ENCODE results near the gene NDUFS6.

NDUFS6 gene

GRCh38 chr5:1832511-1833250, 31.5 kb downstream of the NDUFS6 start:
- Histone ChIP-seq H3K27ac (ENCODE audit: low read length) (no peak overlapping the region), H3K36me3 (ENCODE audit: control insufficient read depth in 1 of 2, insufficient read depth in 2 of 2, low read length in 2 of 2) (no peaks in the 10 kb centered on the region), H3K4me1 (ENCODE audit: control insufficient read depth in 1 of 2, insufficient read depth in 2 of 2, low read length in 2 of 2) (no peaks in the 10 kb centered on the region), H3K9me3 (ENCODE audit: control insufficient read depth in 1 of 2, low read length in 2 of 2) (no peaks in the 10 kb centered on the region), H3K4me3 (ENCODE audit: low read depth in 1 of 2, low read length in 2 of 2) (no peak overlapping the region), H3K27me3 (ENCODE audit: low read depth, low read length) (no peaks in the 10 kb centered on the region)

GRCh38 chr5:1833264-1834021, 32.2 kb downstream of the NDUFS6 start:
- H3K36me3 ChIP-seq (ENCODE audit: control insufficient read depth in 1 of 2, insufficient read depth in 2 of 2, low read length in 2 of 2), result no peaks in the 10 kb centered on the region
- H3K4me1 ChIP-seq (ENCODE audit: control insufficient read depth in 1 of 2, insufficient read depth in 2 of 2, low read length in 2 of 2), result no peaks in the 10 kb centered on the region
- no peak overlapping the region for H3K27ac ChIP-seq (ENCODE audit: low read length)
- no peaks in the 10 kb centered on the region for H3K9me3 ChIP-seq (ENCODE audit: control insufficient read depth in 1 of 2, low read length in 2 of 2)
- no peak overlapping the region for H3K4me3 ChIP-seq (ENCODE audit: low read depth in 1 of 2, low read length in 2 of 2)
- H3K27me3 ChIP-seq (ENCODE audit: low read depth, low read length), result no peaks in the 10 kb centered on the region

- Histone ChIP-seq H3K4me1 (ENCODE audit: control insufficient read depth in 1 of 2, insufficient read depth in 2 of 2, low read length in 2 of 2) (no peaks in the 10 kb centered on the region), H3K27me3 (ENCODE audit: low read depth, low read length) (no peaks in the 10 kb centered on the region), H3K9me3 (ENCODE audit: control insufficient read depth in 1 of 2, low read length in 2 of 2) (no peaks in the 10 kb centered on the region), H3K4me3 (ENCODE audit: low read depth in 1 of 2, low read length in 2 of 2) (no peak overlapping the region), H3K27ac (ENCODE audit: low read length) (no peak overlapping the region), H3K36me3 (ENCODE audit: control insufficient read depth in 1 of 2, insufficient read depth in 2 of 2, low read length in 2 of 2) (no peaks in the 10 kb centered on the region)
Measured at GRCh38 chr5:1834022-1834551, 32.9 kb downstream of the NDUFS6 start.

GRCh38 chr5:1834721-1835429, 33.7 kb downstream of the NDUFS6 start:
- H3K27ac ChIP-seq (ENCODE audit: low read length), result no peak overlapping the region
- H3K4me1 ChIP-seq (ENCODE audit: control insufficient read depth in 1 of 2, insufficient read depth in 2 of 2, low read length in 2 of 2), result no peaks in the 10 kb centered on the region
- H3K27me3 ChIP-seq (ENCODE audit: low read depth, low read length), result no peaks in the 10 kb centered on the region
- H3K4me3 ChIP-seq (ENCODE audit: low read depth in 1 of 2, low read length in 2 of 2), result no peak overlapping the region
- no peaks in the 10 kb centered on the region for H3K36me3 ChIP-seq (ENCODE audit: control insufficient read depth in 1 of 2, insufficient read depth in 2 of 2, low read length in 2 of 2)
- H3K9me3 ChIP-seq (ENCODE audit: control insufficient read depth in 1 of 2, low read length in 2 of 2), result no peaks in the 10 kb centered on the region

- no peaks in the 10 kb centered on the region for H3K9me3 ChIP-seq (ENCODE audit: control insufficient read depth in 1 of 2, low read length in 2 of 2)
- no peak overlapping the region for H3K27ac ChIP-seq (ENCODE audit: low read length)
- H3K36me3 ChIP-seq (ENCODE audit: control insufficient read depth in 1 of 2, insufficient read depth in 2 of 2, low read length in 2 of 2), result no peaks in the 10 kb centered on the region
- no peaks in the 10 kb centered on the region for H3K27me3 ChIP-seq (ENCODE audit: low read depth, low read length)
- H3K4me3 ChIP-seq (ENCODE audit: low read depth in 1 of 2, low read length in 2 of 2), result no peak overlapping the region
- no peaks in the 10 kb centered on the region for H3K4me1 ChIP-seq (ENCODE audit: control insufficient read depth in 1 of 2, insufficient read depth in 2 of 2, low read length in 2 of 2)
Measured at GRCh38 chr5:1835431-1835830, 34.2 kb downstream of the NDUFS6 start.

GRCh38 chr5:1836176-1836890, 35.1 kb downstream of the NDUFS6 start:
- H3K4me1 ChIP-seq (ENCODE audit: control insufficient read depth in 1 of 2, insufficient read depth in 2 of 2, low read length in 2 of 2), result no peaks in the 10 kb centered on the region
- no peak overlapping the region for H3K27ac ChIP-seq (ENCODE audit: low read length)
- no peaks in the 10 kb centered on the region for H3K9me3 ChIP-seq (ENCODE audit: control insufficient read depth in 1 of 2, low read length in 2 of 2)
- no peaks in the 10 kb centered on the region for H3K36me3 ChIP-seq (ENCODE audit: control insufficient read depth in 1 of 2, insufficient read depth in 2 of 2, low read length in 2 of 2)
- H3K4me3 ChIP-seq (ENCODE audit: low read depth in 1 of 2, low read length in 2 of 2), result no peak overlapping the region
- no peaks in the 10 kb centered on the region for H3K27me3 ChIP-seq (ENCODE audit: low read depth, low read length)

- no peaks in the 10 kb centered on the region for H3K4me1 ChIP-seq (ENCODE audit: control insufficient read depth in 1 of 2, insufficient read depth in 2 of 2, low read length in 2 of 2)
- no peak overlapping the region for H3K4me3 ChIP-seq (ENCODE audit: low read depth in 1 of 2, low read length in 2 of 2)
- no peaks in the 10 kb centered on the region for H3K36me3 ChIP-seq (ENCODE audit: control insufficient read depth in 1 of 2, insufficient read depth in 2 of 2, low read length in 2 of 2)
- H3K9me3 ChIP-seq (ENCODE audit: control insufficient read depth in 1 of 2, low read length in 2 of 2), result no peaks in the 10 kb centered on the region
- H3K27ac ChIP-seq (ENCODE audit: low read length), result no peak overlapping the region
- H3K27me3 ChIP-seq (ENCODE audit: low read depth, low read length), result no peaks in the 10 kb centered on the region
Measured at GRCh38 chr5:1836891-1837880, 36.0 kb downstream of the NDUFS6 start.

GRCh38 chr5:1838013-1838412, 36.8 kb downstream of the NDUFS6 start:
- Histone ChIP-seq H3K4me1 (ENCODE audit: control insufficient read depth in 1 of 2, insufficient read depth in 2 of 2, low read length in 2 of 2) (no peaks in the 10 kb centered on the region), H3K27ac (ENCODE audit: low read length) (no peak overlapping the region), H3K27me3 (ENCODE audit: low read depth, low read length) (no peaks in the 10 kb centered on the region)

GRCh38 chr5:1840071-1840547, 38.9 kb downstream of the NDUFS6 start:
- Histone ChIP-seq H3K4me1 (ENCODE audit: control insufficient read depth in 1 of 2, insufficient read depth in 2 of 2, low read length in 2 of 2) (no peaks in the 10 kb centered on the region), H3K9me3 (ENCODE audit: control insufficient read depth in 1 of 2, low read length in 2 of 2) (no peaks in the 10 kb centered on the region), H3K27me3 (ENCODE audit: low read depth, low read length) (no peaks in the 10 kb centered on the region), H3K27ac (ENCODE audit: low read length) (no peak overlapping the region), H3K36me3 (ENCODE audit: control insufficient read depth in 1 of 2, insufficient read depth in 2 of 2, low read length in 2 of 2) (no peaks in the 10 kb centered on the region), H3K4me3 (ENCODE audit: low read depth in 1 of 2, low read length in 2 of 2) (no peak overlapping the region)

More at GRCh38 chr5:1838013-1838412, 36.8 kb downstream of the NDUFS6 start:
- no peak overlapping the region for H3K4me3 ChIP-seq (ENCODE audit: low read depth in 1 of 2, low read length in 2 of 2)
- H3K9me3 ChIP-seq (ENCODE audit: control insufficient read depth in 1 of 2, low read length in 2 of 2), result no peaks in the 10 kb centered on the region
- no peaks in the 10 kb centered on the region for H3K36me3 ChIP-seq (ENCODE audit: control insufficient read depth in 1 of 2, insufficient read depth in 2 of 2, low read length in 2 of 2)

All from muscle layer of duodenum (tissue), 2 donors.